Measurements from ENCODE around the gene DTD1.

DTD1 gene

GRCh38 chr20:18632196-18632789 lies 44.4 kb downstream of the DTD1 start:
- Mint-ChIP-seq H3K36me3 (peaks cover 9% of the 10 kb centered on the region), H3K4me1 (peaks cover 11% of the 10 kb centered on the region), H3K27me3 (no peaks in the 10 kb centered on the region), H3K4me3 (no peak overlapping the region), H3K27ac (no peak overlapping the region), H3K9me3 (no peaks in the 10 kb centered on the region)
- peak; percentile 98 for ATAC-seq (ENCODE audit: low read depth)
- DNase-seq (ENCODE audit: low spot score in 2 of 2): peak; percentile 55 to 63

DNA sequence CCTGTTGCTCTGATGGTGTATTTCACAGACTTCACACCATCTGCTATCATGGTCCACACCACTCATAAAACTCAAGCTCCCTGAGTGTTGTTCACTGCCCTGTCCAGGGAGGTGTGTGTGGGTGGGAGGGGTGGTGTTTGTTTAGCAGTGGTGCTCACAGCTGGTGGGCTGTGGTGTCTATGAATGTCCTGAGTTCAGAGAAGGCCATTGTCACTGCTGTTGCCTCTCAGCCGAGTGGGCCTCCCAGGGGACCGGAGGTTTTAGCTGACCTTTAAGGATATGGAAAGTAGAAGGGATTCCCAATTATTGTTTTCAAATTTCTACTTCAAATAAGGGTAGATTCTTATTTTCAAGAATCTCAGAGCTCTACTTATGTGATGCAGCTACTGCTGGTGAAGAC lies 45.6 kb downstream of the DTD1 start:
- H3K27ac Mint-ChIP-seq: peak overlapping the region; percentile 63
- peaks cover 2% of the 10 kb centered on the region for H3K9me3 Mint-ChIP-seq
- ATAC-seq (ENCODE audit: low read depth): no peak
- H3K4me3 Mint-ChIP-seq: no peak overlapping the region
- no peak for DNase-seq (ENCODE audit: low spot score in 2 of 2)
- H3K36me3 Mint-ChIP-seq: peaks cover 11% of the 10 kb centered on the region
- peaks cover 19% of the 10 kb centered on the region for H3K4me1 Mint-ChIP-seq
- no peaks in the 10 kb centered on the region for H3K27me3 Mint-ChIP-seq

DNA sequence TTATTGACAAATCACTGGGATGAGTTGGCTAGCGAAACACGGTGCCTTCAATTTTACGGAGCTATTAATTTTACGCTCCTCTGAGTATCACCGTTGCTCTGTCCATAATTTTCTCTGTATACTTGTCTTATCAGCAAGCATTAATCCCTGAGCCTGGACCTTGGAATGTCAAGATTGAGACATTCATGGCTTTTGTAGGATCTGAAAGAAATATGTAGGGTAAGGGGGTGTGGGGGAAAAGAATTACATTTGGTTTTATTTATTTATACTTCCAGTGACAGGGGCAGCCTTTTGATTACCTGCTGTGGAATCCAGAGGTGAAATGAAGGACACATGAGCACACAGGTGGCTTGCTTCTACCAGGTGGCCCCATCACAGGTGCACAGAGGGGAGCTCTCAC lies 46.6 kb downstream of the DTD1 start:
- Mint-ChIP-seq H3K27ac (no peak overlapping the region), H3K4me3 (no peak overlapping the region), H3K4me1 (peaks cover 25% of the 10 kb centered on the region), H3K27me3 (no peaks in the 10 kb centered on the region), H3K36me3 (peaks cover 12% of the 10 kb centered on the region), H3K9me3 (peaks cover 2% of the 10 kb centered on the region)
- DNase-seq (ENCODE audit: low spot score in 2 of 2) (no peak), ATAC-seq (ENCODE audit: low read depth) (no peak)

GRCh38 chr20:18635380-18635779 lies 47.5 kb downstream of the DTD1 start:
- peaks cover 2% of the 10 kb centered on the region for H3K9me3 Mint-ChIP-seq
- H3K27ac Mint-ChIP-seq: no peak overlapping the region
- H3K4me1 Mint-ChIP-seq: peaks cover 28% of the 10 kb centered on the region
- no peak for ATAC-seq (ENCODE audit: low read depth)
- H3K4me3 Mint-ChIP-seq: no peak overlapping the region
- H3K36me3 Mint-ChIP-seq: peaks cover 12% of the 10 kb centered on the region
- DNase-seq (ENCODE audit: low spot score in 2 of 2): no peak
- no peaks in the 10 kb centered on the region for H3K27me3 Mint-ChIP-seq

DNA sequence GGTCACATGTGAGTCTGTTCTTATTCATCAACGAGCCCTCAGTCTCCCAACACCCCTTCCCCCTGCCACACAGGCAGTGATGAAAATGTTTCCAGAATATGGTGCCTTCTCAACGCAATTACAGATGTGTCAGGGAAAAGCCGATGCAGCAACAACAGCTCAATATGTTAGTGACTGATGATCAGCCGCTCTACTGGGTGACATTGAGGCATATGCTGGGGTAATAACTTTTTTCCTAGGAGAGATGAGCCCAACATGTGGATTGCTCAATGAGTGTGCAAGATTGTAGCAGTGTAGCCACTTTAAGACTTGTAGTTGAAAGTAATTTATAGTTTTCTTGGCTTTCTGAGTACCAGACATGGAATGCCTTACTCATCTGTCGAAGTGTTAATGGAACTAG lies 49.4 kb downstream of the DTD1 start:
- ATAC-seq (ENCODE audit: low read depth): no peak
- Mint-ChIP-seq H3K4me3 (no peak overlapping the region), H3K9me3 (peaks cover 2% of the 10 kb centered on the region), H3K36me3 (peaks cover 12% of the 10 kb centered on the region), H3K27ac (no peak overlapping the region), H3K4me1 (peaks cover 26% of the 10 kb centered on the region), H3K27me3 (no peaks in the 10 kb centered on the region)
- no peak for DNase-seq (ENCODE audit: low spot score in 2 of 2)

DNA sequence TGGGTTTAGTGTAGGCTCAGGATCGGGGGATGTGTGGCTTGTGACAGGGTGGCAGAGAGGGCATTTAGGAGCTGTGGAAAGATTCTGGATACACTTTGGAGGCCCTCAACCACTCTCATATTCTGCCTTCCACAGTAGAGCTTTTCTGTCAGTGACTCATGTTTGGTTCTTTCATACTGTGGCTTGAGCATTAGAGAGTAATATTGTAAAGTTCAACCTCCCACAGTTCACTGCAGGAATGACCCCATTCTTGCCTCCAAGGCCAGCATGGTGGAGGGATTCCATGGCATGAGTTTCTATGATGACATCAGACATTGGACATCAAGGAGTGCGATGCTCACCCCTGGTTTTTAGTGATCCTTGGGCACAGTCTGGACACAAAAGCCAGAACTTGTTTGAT lies 50.9 kb downstream of the DTD1 start:
- H3K36me3 Mint-ChIP-seq: peaks cover 13% of the 10 kb centered on the region
- H3K4me1 Mint-ChIP-seq: peaks cover 21% of the 10 kb centered on the region
- ATAC-seq (ENCODE audit: low read depth) (no peak), DNase-seq (ENCODE audit: low spot score in 2 of 2) (no peak)
- no peak overlapping the region for H3K4me3 Mint-ChIP-seq
- H3K27me3 Mint-ChIP-seq: no peaks in the 10 kb centered on the region
- H3K27ac Mint-ChIP-seq: peak overlapping the region; percentile 58
- H3K9me3 Mint-ChIP-seq: peaks cover 2% of the 10 kb centered on the region

DNA sequence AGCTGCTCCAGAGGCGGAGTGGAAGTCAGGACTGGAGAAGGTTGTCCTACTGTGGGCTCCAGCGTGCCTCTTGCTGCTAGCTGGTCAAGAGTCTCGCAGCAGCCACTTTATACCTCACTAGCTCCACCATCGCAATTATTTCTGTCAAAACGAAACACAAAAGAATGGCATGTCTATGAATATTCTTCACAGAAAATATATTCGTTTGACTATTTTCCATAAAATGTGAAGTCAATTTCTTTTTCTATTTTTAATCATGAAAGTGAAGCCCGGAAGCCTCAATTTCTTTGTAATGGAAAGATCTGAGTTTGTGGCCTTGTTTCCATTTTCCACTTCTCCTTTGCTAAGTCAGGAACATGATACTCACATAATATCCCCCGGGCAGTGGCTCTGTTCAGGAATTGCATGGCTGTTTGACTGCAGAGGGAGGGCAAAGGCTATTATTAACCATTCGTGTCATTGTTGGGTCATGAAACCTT lies 51.7 kb downstream of the DTD1 start:
- H3K9me3 Mint-ChIP-seq: peaks cover 2% of the 10 kb centered on the region
- no peaks in the 10 kb centered on the region for H3K27me3 Mint-ChIP-seq
- H3K27ac Mint-ChIP-seq: peak overlapping the region; percentile 38
- H3K4me3 Mint-ChIP-seq: peak overlapping the region; percentile 21
- DNase-seq (ENCODE audit: low spot score in 2 of 2) (no peak), ATAC-seq (ENCODE audit: low read depth) (no peak)
- peaks cover 22% of the 10 kb centered on the region for H3K4me1 Mint-ChIP-seq
- H3K36me3 Mint-ChIP-seq: peaks cover 13% of the 10 kb centered on the region

- Mint-ChIP-seq H3K27ac (peak overlapping the region; percentile 35), H3K4me3 (no peak overlapping the region), H3K36me3 (peaks cover 15% of the 10 kb centered on the region), H3K27me3 (no peaks in the 10 kb centered on the region), H3K4me1 (peaks cover 16% of the 10 kb centered on the region), H3K9me3 (no peaks in the 10 kb centered on the region)
- DNase-seq (ENCODE audit: low spot score in 2 of 2) (no peak), ATAC-seq (ENCODE audit: low read depth) (no peak)
Measured at GRCh38 chr20:18645196-18645745, 57.4 kb downstream of the DTD1 start.

DNA sequence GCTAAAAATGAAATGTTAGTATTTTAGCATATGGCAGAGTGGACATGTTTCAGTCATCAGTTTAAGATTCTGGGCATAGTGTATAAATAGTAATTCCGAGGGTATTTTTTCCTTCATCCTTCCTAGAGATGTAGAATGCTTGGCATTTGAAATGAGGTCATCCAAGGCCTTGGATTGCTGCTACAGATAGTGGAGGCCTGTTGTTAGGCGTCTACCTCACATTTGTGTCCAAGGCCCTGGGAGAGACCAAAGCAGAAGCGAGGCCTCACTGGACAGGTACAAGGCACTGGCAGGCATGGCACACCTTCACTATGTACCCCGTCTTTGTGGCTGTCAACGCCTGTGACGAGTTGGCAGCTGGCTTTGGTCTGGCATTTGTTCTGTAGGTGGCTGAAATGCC lies 58.0 kb downstream of the DTD1 start:
- Mint-ChIP-seq H3K36me3 (peaks cover 17% of the 10 kb centered on the region), H3K4me1 (peaks cover 21% of the 10 kb centered on the region), H3K4me3 (no peak overlapping the region), H3K27me3 (no peaks in the 10 kb centered on the region), H3K9me3 (no peaks in the 10 kb centered on the region), H3K27ac (no peak overlapping the region)
- no peak for DNase-seq (ENCODE audit: low spot score in 2 of 2)
- ATAC-seq (ENCODE audit: low read depth): no peak

- peaks cover 22% of the 10 kb centered on the region for H3K4me1 Mint-ChIP-seq
- ATAC-seq (ENCODE audit: low read depth) (no peak), DNase-seq (ENCODE audit: low spot score in 2 of 2) (no peak)
- H3K36me3 Mint-ChIP-seq: peaks cover 15% of the 10 kb centered on the region
- no peaks in the 10 kb centered on the region for H3K27me3 Mint-ChIP-seq
- H3K9me3 Mint-ChIP-seq: peaks cover 2% of the 10 kb centered on the region
- no peak overlapping the region for H3K27ac Mint-ChIP-seq
- H3K4me3 Mint-ChIP-seq: no peak overlapping the region
Measured at GRCh38 chr20:18647777-18648176, 59.9 kb downstream of the DTD1 start.

- Mint-ChIP-seq H3K36me3 (peaks cover 15% of the 10 kb centered on the region), H3K27me3 (no peaks in the 10 kb centered on the region), H3K4me1 (peaks cover 16% of the 10 kb centered on the region), H3K9me3 (peaks cover 2% of the 10 kb centered on the region), H3K27ac (no peak overlapping the region), H3K4me3 (no peak overlapping the region)
- ATAC-seq (ENCODE audit: low read depth) (no peak), DNase-seq (ENCODE audit: low spot score in 2 of 2) (no peak)
Measured at GRCh38 chr20:18650224-18650623, 62.4 kb downstream of the DTD1 start.

- peaks cover 19% of the 10 kb centered on the region for H3K4me1 Mint-ChIP-seq
- ATAC-seq (ENCODE audit: low read depth): no peak
Measured at GRCh38 chr20:18653736-18654447, 66.0 kb downstream of the DTD1 start.

GRCh38 chr20:18654448-18654773 lies 66.6 kb downstream of the DTD1 start:
- DNase-seq (ENCODE audit: low spot score in 2 of 2) (no peak), ATAC-seq (ENCODE audit: low read depth) (no peak)
- Mint-ChIP-seq H3K9me3 (peaks cover 2% of the 10 kb centered on the region), H3K27ac (no peak overlapping the region), H3K4me1 (peaks cover 22% of the 10 kb centered on the region), H3K4me3 (no peak overlapping the region), H3K27me3 (no peaks in the 10 kb centered on the region), H3K36me3 (peaks cover 12% of the 10 kb centered on the region)

More at GRCh38 chr20:18653736-18654447, 66.0 kb downstream of the DTD1 start:
- no peak for DNase-seq (ENCODE audit: low spot score in 2 of 2)
- Mint-ChIP-seq H3K27me3 (no peaks in the 10 kb centered on the region), H3K4me3 (no peak overlapping the region), H3K27ac (no peak overlapping the region), H3K9me3 (peaks cover 2% of the 10 kb centered on the region), H3K36me3 (peaks cover 12% of the 10 kb centered on the region)

DNA sequence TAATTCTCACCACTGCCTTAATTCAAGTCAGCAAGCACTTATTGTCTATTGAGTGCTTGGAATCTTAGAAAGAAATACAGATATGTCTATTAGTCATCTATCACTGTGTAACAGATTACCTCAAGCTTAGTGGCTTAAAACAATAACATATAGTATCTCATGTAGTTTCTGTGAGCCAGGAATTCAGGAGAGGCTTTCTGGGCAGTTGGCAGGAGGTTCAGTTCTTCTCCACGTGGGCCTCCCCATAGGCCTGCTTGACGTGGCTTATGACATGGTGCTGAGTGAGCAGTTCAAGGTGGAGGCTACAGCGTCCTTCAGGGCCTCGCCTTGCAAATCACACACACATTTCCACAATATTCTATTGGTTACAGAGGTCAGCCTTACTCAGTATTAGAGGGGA lies 69.7 kb downstream of the DTD1 start:
- DNase-seq (ENCODE audit: low spot score in 2 of 2) (no peak), ATAC-seq (ENCODE audit: low read depth) (no peak)
- Mint-ChIP-seq H3K27me3 (no peaks in the 10 kb centered on the region), H3K9me3 (peaks cover 2% of the 10 kb centered on the region), H3K4me3 (peak overlapping the region; percentile 14), H3K4me1 (peaks cover 14% of the 10 kb centered on the region), H3K27ac (peak overlapping the region; percentile 85), H3K36me3 (peaks cover 8% of the 10 kb centered on the region)
